Adrenal gland (tissue), 12 donors: ENCODE results near the gene TRAPPC1. TPM values are rescaled to one million over a fixed set of nuclear protein-coding genes. Genes with fewer than 3 reads are reported as not detected.
A peak's percentile ranks its signal among the peaks of the same experiment; 100 is the strongest.

Experiments
- DNase-seq, 7 donors: peaks; one replicate each; pipeline ENCODE4 v3.0.0-alpha.2; 2019 to 2020
- H3K27ac ChIP-seq, 5 donors: fragments of 200-600 bp; sonication (generic) in 4 of 5; 1 replicate in 3 of 5; 2 replicates in 2 of 5; pipeline versions ENCODE4 v1.5.1 to v1.8.0; 2016 to 2020; ENCODE audit warnings: mild to moderate bottlenecking in 1 of 5
- H3K27me3 ChIP-seq: fragments of 200-600 bp; 2 replicates; pipeline ENCODE4 v1.8.0; 2021
- H3K36me3 ChIP-seq, 2 donors: fragments of 200-600 bp; replicated peaks in 1 of 2; 1 replicate in 1 of 2; 2 replicates in 1 of 2; pipeline versions ENCODE4 v1.5.1 to v1.8.0; 2018 to 2022
- H3K4me1 ChIP-seq, 2 donors: fragments of 200-600 bp; replicated peaks in 1 of 2; 1 replicate in 1 of 2; 2 replicates in 1 of 2; pipeline versions ENCODE4 v1.5.1 to v1.8.0; 2018 to 2021
- H3K4me3 ChIP-seq, 4 donors: fragments of 200-600 bp; sonication (generic) in 3 of 4; one replicate each; pipeline ENCODE4 v1.5.1; 2016 to 2018
- H3K9me3 ChIP-seq, 3 donors: fragments of 200-600 bp; sonication (generic) in 1 of 3; replicated peaks in 1 of 3; 1 replicate in 2 of 3; 2 replicates in 1 of 3; pipeline versions ENCODE4 v1.5.1 to v1.8.0; 2016 to 2021
- CTCF ChIP-seq, 6 experiments: fragments of 450-650 bp in 4 of 6; fragments of 200-600 bp in 2 of 6; sonication (generic) in 1 of 6; IDR thresholded peaks; 1 replicate in 5 of 6; 2 replicates in 1 of 6; pipeline versions ENCODE4 v1.5.1 to v1.8.0; 2016 to 2021; ENCODE audit warnings: antibody characterized with exemption in 6 of 6, mild to moderate bottlenecking in 2 of 6, moderate library complexity in 1 of 6
- POLR2A ChIP-seq, 2 donors: fragments of 450-650 bp; IDR thresholded peaks; one replicate each; pipeline ENCODE4 v1.6.1; 2017; ENCODE audit warnings: antibody characterized with exemption in 2 of 2, mild to moderate bottlenecking in 2 of 2, moderate library complexity in 1 of 2
- WGBS, 4 donors: extraction: QIAGEN DNeasy Blood & Tissue Kit in 2 of 4; methylation state at CpG; one replicate each; pipeline versions ENCODE4 v1.1.5 to v1.1.7; 2013 to 2017; 5-methylcytosine and 5-hydroxymethylcytosine counted together
- intact Hi-C, 2 donors: fragments of 100-400 bp; cut with DNase I; formaldehyde crosslinking; loops; one replicate each; pipeline versions ENCODE4 v1.14.1 to v1.15.0; 2022 to 2023
- polyA plus RNA-seq, 3 donors: library from polyadenylated mRNA; stranded (reverse); fragments of 200-250 nt in 2 of 3; fragments of 350-450 nt in 1 of 3; fragmentation: Illumina TruSeq in 1 of 3; extraction: RNeasy Lipid Tissue Mini Kit (QIAGEN cat#74804) in 1 of 3; gene quantifications; one replicate each; pipeline ENCODE4 v1.2.3, GENCODE V29; 2013 to 2014
- total RNA-seq, 9 donors: library from RNA; depleted of rRNA in 4 of 9; stranded (reverse); fragments of >200 nt in 4 of 9; fragments of 120-200 nt in 1 of 9; fragmentation: NEBNext Ultra II Directional in 1 of 9; extraction: Animal tissue kit (Norgen Biotek cat#: 25700) in 1 of 9; gene quantifications; one replicate each; pipeline versions ENCODE4 v1.1.0 to v1.2.4, GENCODE V29; 2013 to 2023
- donor health status: healthy with polysubstance abuse.
- donor health status: Bipolar disorder and iron deficiency.
- donor health status: DM: yes; HTN: yes; CAD: no.
- donor health status: DM: no; HTN: no; CAD: no.
- donor health status: DM: no; HTN: no; CAD: no.
- donor health status: DM: yes; HTN: yes; CAD: no.

The TRAPPC1 gene
- total and polyA plus RNA-seq, 12 donors = 32.2 to 220 (median 121) TPM

GRCh38 chr17:7887038-7887481 is 44.7 kb downstream of the TRAPPC1 start:
- peaks cover 0 to 18% of the 10 kb centered on the region in 2 donors for H3K36me3 ChIP-seq
- 1 to 2% (median 2%) methylated on average over 8 of the region's 8 CpGs for WGBS, 4 donors
- no peak for DNase-seq
- no peaks in the 10 kb centered on the region for H3K27me3 ChIP-seq
- H3K4me1 ChIP-seq = peaks cover 38 to 55% of the 10 kb centered on the region in 2 donors
- TF ChIP-seq POLR2A (IDR thresholded peaks at IDR 0.05) (no peak), CTCF (IDR thresholded peaks at IDR 0.05) (peak in 2 of 6 experiments; percentile 10 to 30)
- peak overlapping the region; percentile 35 to 93 (median 90) for H3K27ac ChIP-seq
- H3K9me3 ChIP-seq = no peaks in the 10 kb centered on the region
- intact Hi-C loops = no loop called here
- peak overlapping the region in 1 of 4 donors; percentile 97 for H3K4me3 ChIP-seq

- TF ChIP-seq POLR2A (IDR thresholded peaks at IDR 0.05) (peak in 1 of 2 donors; percentile 13), CTCF (IDR thresholded peaks at IDR 0.05) (no peak)
- no peaks in the 10 kb centered on the region for H3K27me3 ChIP-seq
- 1% methylated on average over 23 to 30 of the region's 30 CpGs for WGBS, 4 donors
- intact Hi-C loops = no loop called here
- H3K4me3 ChIP-seq = peak overlapping the region in 3 of 4 donors; percentile 13 to 97 (median 89)
- H3K27ac ChIP-seq = peak overlapping the region; percentile 35 to 93 (median 90)
- peak; percentile 26 to 69 (median 46) for DNase-seq
- H3K4me1 ChIP-seq = peaks cover 38 to 61% of the 10 kb centered on the region in 2 donors
- H3K9me3 ChIP-seq = no peaks in the 10 kb centered on the region
- peaks cover 0 to 12% of the 10 kb centered on the region in 2 donors for H3K36me3 ChIP-seq
Measured at GRCh38 chr17:7886227-7887037, 45.3 kb downstream of the TRAPPC1 start.

GRCh38 chr17:7885367-7886226 is 46.1 kb downstream of the TRAPPC1 start:
- Histone ChIP-seq H3K9me3 (no peaks in the 10 kb centered on the region), H3K4me1 (peaks cover 38 to 61% of the 10 kb centered on the region in 2 donors), H3K27ac (peak overlapping the region; percentile 35 to 93 (median 90)), H3K27me3 (no peaks in the 10 kb centered on the region), H3K36me3 (peaks cover 0 to 9% of the 10 kb centered on the region in 2 donors), H3K4me3 (peak overlapping the region; percentile 13 to 97 (median 56))
- DNase-seq = peak; percentile 47 to 77 (median 59)
- intact Hi-C loops = no loop called here
- WGBS, 4 donors = 0 to 2% (median 1%) methylated on average over 3 to 53 of the region's 64 CpGs
- TF ChIP-seq CTCF (IDR thresholded peaks at IDR 0.05) = no peak
- TF ChIP-seq POLR2A (IDR thresholded peaks at IDR 0.05) = peak in 1 of 2 donors; percentile 33
